Measurements from ENCODE around the gene C4orf46.

GRCh38 chr4:158649111-158649680, 22.5 kb downstream of the C4orf46 start:
- TF ChIP-seq CTCF (IDR thresholded peaks at IDR 0.05; ENCODE audit: poor library complexity, severe bottlenecking) (no peak), EZH2 (IDR thresholded peaks at IDR 0.05; ENCODE audit: borderline replicate concordance, insufficient read depth, low read length, poor library complexity, severe bottlenecking) (no peak), MXI1 (conservative IDR thresholded peaks at IDR 0.05; ENCODE audit: poor library complexity, severe bottlenecking) (no peak), EP300 (conservative IDR thresholded peaks at IDR 0.05; ENCODE audit: poor library complexity, severe bottlenecking) (no peak)
